Hepatocyte (in vitro differentiated cells): Measurements from ENCODE around the gene HEPHL1.

ENCODE experiments used
- EZH2 ChIP-seq: fragments of 200-600 bp; sonication (generic); IDR thresholded peaks from 2 replicates; pipeline ENCODE4 v1.6.1; 2016; ENCODE audit warnings: antibody characterized with exemption, mild to moderate bottlenecking, borderline replicate concordance
- TF ChIP-seq, protein P1 (sequence below): fragments of 200-600 bp; sonication (generic); IDR thresholded peaks from 2 replicates; pipeline ENCODE4 v1.5.1; 2016; ENCODE audit warnings: antibody characterized with exemption, mild to moderate bottlenecking; ENCODE audit not compliant: poor library complexity

- TF ChIP-seq, protein P1, sequence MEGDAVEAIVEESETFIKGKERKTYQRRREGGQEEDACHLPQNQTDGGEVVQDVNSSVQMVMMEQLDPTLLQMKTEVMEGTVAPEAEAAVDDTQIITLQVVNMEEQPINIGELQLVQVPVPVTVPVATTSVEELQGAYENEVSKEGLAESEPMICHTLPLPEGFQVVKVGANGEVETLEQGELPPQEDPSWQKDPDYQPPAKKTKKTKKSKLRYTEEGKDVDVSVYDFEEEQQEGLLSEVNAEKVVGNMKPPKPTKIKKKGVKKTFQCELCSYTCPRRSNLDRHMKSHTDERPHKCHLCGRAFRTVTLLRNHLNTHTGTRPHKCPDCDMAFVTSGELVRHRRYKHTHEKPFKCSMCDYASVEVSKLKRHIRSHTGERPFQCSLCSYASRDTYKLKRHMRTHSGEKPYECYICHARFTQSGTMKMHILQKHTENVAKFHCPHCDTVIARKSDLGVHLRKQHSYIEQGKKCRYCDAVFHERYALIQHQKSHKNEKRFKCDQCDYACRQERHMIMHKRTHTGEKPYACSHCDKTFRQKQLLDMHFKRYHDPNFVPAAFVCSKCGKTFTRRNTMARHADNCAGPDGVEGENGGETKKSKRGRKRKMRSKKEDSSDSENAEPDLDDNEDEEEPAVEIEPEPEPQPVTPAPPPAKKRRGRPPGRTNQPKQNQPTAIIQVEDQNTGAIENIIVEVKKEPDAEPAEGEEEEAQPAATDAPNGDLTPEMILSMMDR, result no peak
- TF ChIP-seq EZH2, result no peak
Measured at GRCh38 chr11:93974759-93975158, 46.4 kb upstream of the HEPHL1 start.
